Astrocyte of the cerebellum (primary cell): ENCODE results near the gene GOLGA6L2.
"Not testable (repeated sequence)": the region's sequence is repeated elsewhere in the genome, so short reads cannot be mapped to it uniquely, and the experiment has no call there.

ENCODE experiments used
- DNase-seq: peaks from one replicate; pipeline ENCODE4 v3.0.0-alpha.2; 2011; ENCODE audit warnings: low read depth
- H3K4me3 ChIP-seq: 2 replicates; pipeline ENCODE4 v1.5.1; 2011; ENCODE audit warnings: mild to moderate bottlenecking, low read depth, low read length, moderate library complexity
- in situ Hi-C: cut with HindIII; loops from 2 replicates; pipeline ENCODE4 v1.10.0; 2017; ENCODE audit warnings: low sequenced_read_pairs
- TF ChIP-seq, protein P1 (sequence below): IDR thresholded peaks from 2 replicates; pipeline ENCODE4 v1.5.1; 2012; ENCODE audit warnings: low read length, low read depth, moderate library complexity, mild to moderate bottlenecking; ENCODE audit errors: missing control alignments

The GOLGA6L2 gene

DNA sequence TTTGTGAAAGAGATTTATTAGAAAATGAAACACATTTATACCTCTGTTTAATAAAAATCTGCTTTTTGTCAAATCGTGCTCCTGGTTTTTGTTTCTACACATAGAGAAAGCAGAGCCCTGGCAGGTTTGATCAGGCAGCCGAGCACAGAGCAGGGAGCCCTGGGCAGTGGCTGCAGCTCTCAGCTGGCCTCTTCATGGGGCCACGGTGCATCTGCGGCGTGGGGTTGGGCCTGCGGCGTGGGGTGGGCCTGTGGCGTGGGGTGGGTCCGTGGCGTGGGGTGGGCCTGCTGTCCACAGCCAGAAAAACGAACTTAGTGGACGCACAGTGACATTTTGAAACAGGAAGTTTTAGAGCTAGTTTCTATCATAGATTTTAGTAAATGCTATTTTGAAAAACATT lies 10.6 kb downstream of the GOLGA6L2 start:
- no peak overlapping the region for H3K4me3 ChIP-seq

DNA sequence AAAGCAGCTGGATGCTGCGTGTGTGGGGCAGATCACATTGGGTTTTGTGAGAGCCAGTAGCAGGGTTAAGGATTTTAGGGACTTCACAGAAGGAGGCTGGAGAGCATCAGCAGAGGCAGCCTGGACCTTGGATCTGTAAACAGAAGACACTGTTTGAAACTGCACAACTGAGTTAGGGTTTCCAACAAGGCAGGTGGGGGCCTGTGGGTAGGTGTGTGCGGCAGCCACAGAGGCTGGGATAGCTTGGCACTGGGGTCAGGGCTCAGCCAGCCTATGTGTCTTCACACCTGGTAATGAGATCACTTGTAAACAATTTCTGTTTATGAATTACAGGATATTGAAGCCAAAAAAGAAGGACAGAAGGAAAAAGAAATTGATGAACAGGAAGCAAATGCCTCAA lies 12.3 kb downstream of the GOLGA6L2 start:
- H3K4me3 ChIP-seq, DNase-seq, in situ Hi-C loops: not testable (repeated sequence)

More for the DNA sequence above, 10.6 kb downstream of the GOLGA6L2 start:
- TF ChIP-seq, protein P1, sequence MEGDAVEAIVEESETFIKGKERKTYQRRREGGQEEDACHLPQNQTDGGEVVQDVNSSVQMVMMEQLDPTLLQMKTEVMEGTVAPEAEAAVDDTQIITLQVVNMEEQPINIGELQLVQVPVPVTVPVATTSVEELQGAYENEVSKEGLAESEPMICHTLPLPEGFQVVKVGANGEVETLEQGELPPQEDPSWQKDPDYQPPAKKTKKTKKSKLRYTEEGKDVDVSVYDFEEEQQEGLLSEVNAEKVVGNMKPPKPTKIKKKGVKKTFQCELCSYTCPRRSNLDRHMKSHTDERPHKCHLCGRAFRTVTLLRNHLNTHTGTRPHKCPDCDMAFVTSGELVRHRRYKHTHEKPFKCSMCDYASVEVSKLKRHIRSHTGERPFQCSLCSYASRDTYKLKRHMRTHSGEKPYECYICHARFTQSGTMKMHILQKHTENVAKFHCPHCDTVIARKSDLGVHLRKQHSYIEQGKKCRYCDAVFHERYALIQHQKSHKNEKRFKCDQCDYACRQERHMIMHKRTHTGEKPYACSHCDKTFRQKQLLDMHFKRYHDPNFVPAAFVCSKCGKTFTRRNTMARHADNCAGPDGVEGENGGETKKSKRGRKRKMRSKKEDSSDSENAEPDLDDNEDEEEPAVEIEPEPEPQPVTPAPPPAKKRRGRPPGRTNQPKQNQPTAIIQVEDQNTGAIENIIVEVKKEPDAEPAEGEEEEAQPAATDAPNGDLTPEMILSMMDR = no peak
- in situ Hi-C loops = no loop called here
- DNase-seq = no peak

DNA sequence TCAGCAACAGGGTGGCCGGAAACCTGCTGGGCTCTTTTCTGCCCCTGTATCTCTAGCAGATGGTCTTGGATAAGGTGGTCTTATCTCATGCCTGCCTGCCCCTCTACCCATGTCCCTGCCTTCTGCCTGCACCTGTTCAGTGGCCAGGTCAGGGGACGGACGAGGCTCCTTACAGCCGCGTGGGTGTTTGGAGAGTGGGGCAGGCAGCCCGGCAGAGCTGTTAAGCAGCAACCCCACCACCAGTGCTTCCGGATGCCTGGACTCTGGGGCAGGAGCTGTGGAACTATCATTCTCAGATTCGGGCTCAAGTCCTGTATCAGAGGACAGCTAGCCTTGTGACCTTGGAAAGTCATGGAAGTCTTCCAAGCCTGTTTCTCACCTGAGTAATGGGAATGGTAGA lies 21.7 kb downstream of the GOLGA6L2 start:
- in situ Hi-C loops, DNase-seq, H3K4me3 ChIP-seq: not testable (repeated sequence)

- no peak for DNase-seq
- TF ChIP-seq, protein P1 = no peak
- in situ Hi-C loops = no loop called here
- no peak overlapping the region for H3K4me3 ChIP-seq
Measured at GRCh38 chr15:23424111-23424904, 22.7 kb downstream of the GOLGA6L2 start.

DNA sequence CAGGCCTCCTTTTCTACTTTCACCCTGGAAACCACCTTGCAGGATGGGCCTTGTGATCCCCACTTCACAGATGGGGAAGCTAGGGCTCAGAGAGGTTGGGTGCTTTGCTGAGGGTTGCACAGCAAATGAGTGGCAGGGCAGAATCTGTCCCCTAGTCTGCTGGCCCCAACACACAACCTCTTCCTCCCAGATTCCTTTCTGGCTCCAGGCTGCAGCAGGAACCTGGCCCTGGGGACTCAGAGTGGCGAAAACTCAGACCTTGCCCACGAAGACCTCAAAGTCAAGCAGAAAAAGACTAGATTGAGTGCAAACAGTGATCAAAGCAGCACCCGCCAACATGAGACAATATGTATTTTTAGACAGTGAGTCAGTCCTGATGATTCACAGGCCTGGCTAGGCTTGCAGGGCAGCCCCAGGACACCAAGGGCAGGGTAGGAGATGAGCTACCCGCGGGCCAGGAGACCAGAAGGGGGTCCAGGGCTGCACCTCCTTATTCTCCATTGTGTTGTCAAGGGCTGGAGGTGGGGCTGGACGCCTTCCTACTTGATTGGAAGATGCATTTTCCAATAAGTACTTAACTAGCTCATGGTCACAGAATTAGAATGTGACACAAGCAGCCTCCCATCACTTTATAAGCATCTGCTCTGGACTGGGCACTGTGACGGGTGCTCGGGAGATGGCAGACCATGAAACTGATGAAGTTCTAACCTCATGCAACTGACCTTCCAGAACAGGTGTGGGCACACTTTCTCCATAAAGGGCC lies 23.9 kb downstream of the GOLGA6L2 start:
- in situ Hi-C loops = no loop called here
- TF ChIP-seq, protein P1 = no peak

DNA sequence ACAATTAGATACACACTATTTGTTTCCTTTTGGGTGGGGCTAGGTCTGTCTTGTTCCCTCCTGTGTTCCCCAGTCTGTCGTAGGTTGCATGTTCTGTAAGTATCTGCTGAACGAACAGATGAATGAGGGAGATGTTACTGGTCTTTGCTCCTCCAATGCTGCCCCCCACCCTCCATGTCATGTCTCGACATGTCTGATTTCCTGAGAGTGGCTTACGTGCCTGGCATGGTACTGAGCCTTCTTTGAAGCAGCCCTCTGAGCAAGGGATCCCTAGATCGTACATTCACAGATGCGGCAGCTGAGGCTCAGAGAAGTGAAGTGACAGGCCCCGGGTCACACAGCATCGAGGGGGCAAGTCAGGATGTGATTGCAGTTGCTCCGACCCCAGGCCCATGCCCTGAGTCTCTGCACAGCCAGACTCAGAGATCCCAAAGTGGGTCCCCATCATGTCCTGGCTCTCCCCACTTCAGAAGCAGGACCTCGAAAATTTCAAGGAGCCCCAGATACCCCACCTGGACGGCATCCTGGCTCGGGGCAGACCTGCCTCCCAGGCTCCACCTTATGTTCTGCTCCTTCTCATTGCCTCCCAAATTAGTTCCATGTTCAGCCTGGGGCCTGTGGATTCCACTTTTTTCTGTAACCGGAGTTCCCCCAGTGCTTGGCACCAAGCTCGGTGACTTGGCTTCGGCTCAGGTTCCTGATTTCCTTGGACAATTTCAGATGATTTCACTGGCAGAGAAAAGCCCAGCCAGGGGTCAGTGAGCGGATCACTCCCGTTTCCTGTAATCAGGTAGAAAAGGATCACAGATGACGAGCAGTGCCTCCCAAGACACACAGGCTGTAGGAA lies 24.7 kb downstream of the GOLGA6L2 start:
- in situ Hi-C loops = no loop called here
- DNase-seq = peak; percentile 0
- H3K4me3 ChIP-seq = no peak overlapping the region
- TF ChIP-seq, protein P1 = no peak

More for the DNA sequence above, 23.9 kb downstream of the GOLGA6L2 start:
- no peak overlapping the region for H3K4me3 ChIP-seq
- no peak for DNase-seq

- TF ChIP-seq, protein P1 = no peak
- peak; percentile 3 for DNase-seq
- no peak overlapping the region for H3K4me3 ChIP-seq
- in situ Hi-C loops = no loop called here
Measured at GRCh38 chr15:23420806-23421575, 26.1 kb downstream of the GOLGA6L2 start.
